SK-N-SH (cell line): ENCODE data around the gene TAOK2. TPM values are rescaled to one million over a fixed set of nuclear protein-coding genes. Genes with fewer than 3 reads are reported as not detected.

ENCODE experiments used
- CTCF ChIA-PET: fragments of 300-600, 350-600 bp; formaldehyde crosslinking; extraction: SDS; loops from one replicate; lab custom pipeline; 2021; lab: Yijun Ruan, JAX
- POLR2A ChIA-PET: fragments of 350-600 bp; sonication (Branson Sonifier 250); formaldehyde crosslinking; extraction: SDS; loops from one replicate; lab custom pipeline; 2020; ENCODE audit warnings: antibody characterized with exemption, inconsistent platforms; lab: Yijun Ruan, JAX
- DNase-seq: peaks from one replicate; pipeline ENCODE4 v3.0.0; 2012
- H2AFZ ChIP-seq: fragments of 200-600 bp; sonication (generic); 2 replicates; pipeline ENCODE4 v1.8.1; 2016; ENCODE audit warnings: antibody characterized with exemption, mild to moderate bottlenecking, low read depth
- H3F3A ChIP-seq: fragments of 200-600 bp; sonication (generic); replicated peaks from 2 replicates; pipeline ENCODE3; 2016; ENCODE audit warnings: antibody characterized with exemption, mild to moderate bottlenecking; ENCODE audit not compliant: insufficient read depth
- H3K27ac ChIP-seq, 2 experiments: fragments of 200-500 bp in 1 of 2; fragments of 200-600 bp in 1 of 2; sonication (Bioruptor generic) in 1 of 2; sonication (generic), shearing (Covaris generic) in 1 of 2; 2 replicates each; pipeline versions ENCODE4 v1.5.1 to v1.6.1; 2014 to 2016; ENCODE audit warnings: low read depth in 2 of 2, inconsistent platforms in 1 of 2, low read length in 1 of 2, mild to moderate bottlenecking in 1 of 2, mixed read lengths in 1 of 2
- H3K27me3 ChIP-seq: fragments of 200-600 bp; sonication (generic), shearing (Covaris generic); 2 replicates; pipeline ENCODE4 v1.6.1; 2016; ENCODE audit warnings: mixed run types; ENCODE audit not compliant: insufficient read depth
- H3K36me3 ChIP-seq, 2 experiments: fragments of 200-500 bp in 1 of 2; fragments of 200-600 bp in 1 of 2; sonication (Bioruptor generic) in 1 of 2; sonication (generic) in 1 of 2; replicated peaks in 1 of 2; 2 replicates each; pipeline versions ENCODE3 to v1.5.1; 2014 to 2016; ENCODE audit warnings: low read length in 1 of 2, mild to moderate bottlenecking in 1 of 2; ENCODE audit not compliant: insufficient read depth in 2 of 2, control insufficient read depth in 1 of 2
- H3K4me1 ChIP-seq, 2 experiments: fragments of 200-500 bp in 1 of 2; fragments of 200-600 bp in 1 of 2; sonication (Bioruptor generic) in 1 of 2; sonication (generic), shearing (Covaris generic) in 1 of 2; 2 replicates each; pipeline versions ENCODE4 v1.5.1 to v1.6.1; 2014 to 2016; ENCODE audit warnings: low read depth in 1 of 2, low read length in 1 of 2, mixed run types in 1 of 2; ENCODE audit not compliant: insufficient read depth in 2 of 2, control insufficient read depth in 1 of 2
- H3K4me2 ChIP-seq: fragments of 200-600 bp; sonication (generic), shearing (Covaris generic); 2 replicates; pipeline ENCODE4 v1.6.1; 2017; ENCODE audit warnings: mixed run types
- H3K4me3 ChIP-seq, 2 experiments: fragments of 200-500 bp in 1 of 2; fragments of 200-600 bp in 1 of 2; sonication (Bioruptor generic) in 1 of 2; sonication (generic), shearing (Covaris generic) in 1 of 2; 2 replicates each; pipeline versions ENCODE4 v1.5.1 to v1.8.1; 2014 to 2016; ENCODE audit warnings: low read depth in 2 of 2, inconsistent platforms in 1 of 2, low read length in 1 of 2, mild to moderate bottlenecking in 1 of 2, mixed read lengths in 1 of 2, moderate library complexity in 1 of 2
- H3K79me2 ChIP-seq: fragments of 200-600 bp; sonication (generic); 2 replicates; pipeline ENCODE4 v1.8.1; 2017; ENCODE audit warnings: mild to moderate bottlenecking; ENCODE audit not compliant: insufficient read depth
- H3K9ac ChIP-seq: fragments of 200-600 bp; sonication (generic); 2 replicates; pipeline ENCODE4 v1.6.1; 2017; ENCODE audit warnings: mixed run types
- H3K9me2 ChIP-seq: fragments of 200-600 bp; sonication (generic); 2 replicates; pipeline ENCODE4 v1.6.1; 2017; ENCODE audit warnings: mixed run types
- H3K9me3 ChIP-seq: fragments of 200-600 bp; sonication (generic); 2 replicates; pipeline ENCODE4 v1.6.1; 2017; ENCODE audit warnings: mixed run types, mild to moderate bottlenecking, moderate library complexity
- H4K20me1 ChIP-seq: fragments of 200-600 bp; sonication (generic); 2 replicates; pipeline ENCODE4 v1.6.1; 2017; ENCODE audit warnings: mild to moderate bottlenecking, mixed run types; ENCODE audit not compliant: insufficient read depth
- ELF1 ChIP-seq: IDR thresholded peaks from 2 replicates; pipeline ENCODE4 v1.4.0; 2012
- EZH2phosphoT487 ChIP-seq: fragments of 200-600 bp; sonication (generic); IDR thresholded peaks from 2 replicates; pipeline ENCODE4 v1.6.1; 2017; ENCODE audit warnings: low read depth, mixed run types, mild to moderate bottlenecking, antibody characterized with exemption, moderate library complexity, borderline replicate concordance
- GATA2 ChIP-seq: sonication (generic); formaldehyde crosslinking; IDR thresholded peaks from 2 replicates; pipeline ENCODE4 v1.5.0; 2020; ENCODE audit warnings: mild to moderate bottlenecking, missing genetic modification reagents
- IRF3 ChIP-seq: fragments of 150-350 bp; IDR thresholded peaks from 2 replicates; pipeline ENCODE4 v1.6.1; 2016; ENCODE audit warnings: mild to moderate bottlenecking, low read depth, low read length
- JUND ChIP-seq: IDR thresholded peaks from 2 replicates; pipeline ENCODE4 v1.4.0; 2012
- MEF2A ChIP-seq: IDR thresholded peaks from 2 replicates; pipeline ENCODE4 v1.4.0; 2012; ENCODE audit warnings: low read depth, borderline replicate concordance
- MXI1 ChIP-seq: IDR thresholded peaks from 2 replicates; pipeline ENCODE4 v1.6.1; 2012; ENCODE audit warnings: mild to moderate bottlenecking, low read depth, low read length, improper control_type of control experiment
- RAD21 ChIP-seq: IDR thresholded peaks from 2 replicates; pipeline ENCODE4 v1.6.1; 2012; ENCODE audit warnings: mild to moderate bottlenecking, low read length
- RCOR1 ChIP-seq: fragments of 150-350 bp; IDR thresholded peaks from 2 replicates; pipeline ENCODE4 v1.6.1; 2017; ENCODE audit warnings: antibody characterized with exemption, low read length
- RFX5 ChIP-seq: IDR thresholded peaks from 2 replicates; pipeline ENCODE4 v1.6.1; 2012; ENCODE audit warnings: mild to moderate bottlenecking, improper control_type of control experiment, low read length
- RXRA ChIP-seq: IDR thresholded peaks from 2 replicates; pipeline ENCODE4 v1.4.0; 2012; ENCODE audit warnings: low read depth, mild to moderate bottlenecking, borderline replicate concordance
- SMC3 ChIP-seq: IDR thresholded peaks from 2 replicates; pipeline ENCODE4 v1.6.1; 2012; ENCODE audit warnings: low read depth, low read length, improper control_type of control experiment
- TAF1 ChIP-seq: IDR thresholded peaks from 2 replicates; pipeline ENCODE4 v1.6.1; 2012; ENCODE audit warnings: low read depth, mild to moderate bottlenecking, low read length, moderate library complexity, borderline replicate concordance
- TEAD4 ChIP-seq: IDR thresholded peaks from 2 replicates; pipeline ENCODE4 v1.4.0; 2012; ENCODE audit warnings: mild to moderate bottlenecking, borderline replicate concordance; ENCODE audit not compliant: insufficient read depth
- USF1 ChIP-seq: IDR thresholded peaks from 2 replicates; pipeline ENCODE4 v1.4.0; 2012; ENCODE audit warnings: low read depth, borderline replicate concordance
- WGBS: methylation state at CpG from one replicate; pipeline ENCODE4 v1.1.6; 2017; ENCODE audit warnings: low lambda C conversion rate; 5-methylcytosine and 5-hydroxymethylcytosine counted together
- polyA plus RNA-seq, 3 experiments: library from polyadenylated mRNA; depleted of rRNA; stranded (reverse); fragments of >200 nt; gene quantifications; 2 replicates each; pipeline ENCODE4 v1.2.3, GENCODE V29; 2012

TAOK2 gene
- polyA plus RNA-seq, 1 of the 3 experiments (the other 2 are of a cell fraction), result 21.9 TPM

GRCh38 chr16:30023586-30023985, 49.9 kb downstream of the TAOK2 start:
- no peaks in the 10 kb centered on the region for H4K20me1 ChIP-seq
- H3K27me3 ChIP-seq, result no peaks in the 10 kb centered on the region
- 61% methylated on average over 8 of the region's 11 CpGs for WGBS
- no peak for DNase-seq
- H3K9ac ChIP-seq, result no peak overlapping the region
- ChIA-PET CTCF (interaction anchor here (1.1 to 3.4 kb wide), 3 partner anchors 9 to 175 kb away, joined by 3 to 43 read pairs (median 4); partner anchors contain the start of gene TLCD3B), POLR2A (interaction anchor here (0.8 to 1.2 kb wide), 2 partner anchors 8 to 17 kb away, joined by 3 to 5 read pairs; partner anchors contain the start of gene TLCD3B)
- H3K9me2 ChIP-seq, result no peaks in the 10 kb centered on the region
- H3K36me3 ChIP-seq, result no peaks in the 10 kb centered on the region
- TF ChIP-seq ELF1 (no peak), JUND (no peak), USF1 (no peak), TEAD4 (no peak)
- H3K9me3 ChIP-seq, result no peaks in the 10 kb centered on the region
- H3K4me3 ChIP-seq, result no peak overlapping the region
- peaks cover 6% of the 10 kb centered on the region for H3F3A ChIP-seq
- H3K27ac ChIP-seq, result no peak overlapping the region
- peaks cover 0 to 7% of the 10 kb centered on the region in 2 experiments; a peak in 1 of 4 replicates for H3K4me1 ChIP-seq
- no peak overlapping the region for H3K4me2 ChIP-seq
- H3K79me2 ChIP-seq, result no peaks in the 10 kb centered on the region
- H2AFZ ChIP-seq, result no peak overlapping the region

- peaks cover 6% of the 10 kb centered on the region for H3F3A ChIP-seq
- no peaks in the 10 kb centered on the region for H3K36me3 ChIP-seq
- no peaks in the 10 kb centered on the region for H4K20me1 ChIP-seq
- H3K9me3 ChIP-seq, result no peaks in the 10 kb centered on the region
- POLR2A ChIA-PET, result no interaction called here
- no peak overlapping the region for H3K27ac ChIP-seq
- no peaks in the 10 kb centered on the region for H3K27me3 ChIP-seq
- no peak for DNase-seq
- 66% methylated on average over 16 of the region's 16 CpGs for WGBS
- CTCF ChIA-PET, result interaction anchor here (0.6 to 0.9 kb wide), 2 partner anchors 8 to 18 kb away, joined by 3 read pairs; no protein-coding TSS in a partner anchor
- H3K9me2 ChIP-seq, result no peaks in the 10 kb centered on the region
- no peak overlapping the region for H3K4me3 ChIP-seq
- no peak overlapping the region for H3K4me2 ChIP-seq
- H3K4me1 ChIP-seq, result peaks cover 0 to 16% of the 10 kb centered on the region in 2 experiments; a peak in 1 of 4 replicates
- H2AFZ ChIP-seq, result no peak overlapping the region
- no peaks in the 10 kb centered on the region for H3K79me2 ChIP-seq
- TF ChIP-seq SMC3 (no peak), TAF1 (no peak)
- no peak overlapping the region for H3K9ac ChIP-seq
These were observed 50.8 kb downstream of the TAOK2 start for GRCh38 chr16:30024451-30024850.

- H3K9ac ChIP-seq, result no peak overlapping the region
- no peak overlapping the region for H3K4me2 ChIP-seq
- TF ChIP-seq MXI1 (no peak), RFX5 (no peak), RCOR1 (no peak), MEF2A (no peak), GATA2 (CRISPR knock-in tag) (no peak), RXRA (no peak), EZH2phosphoT487 (no peak), RAD21 (no peak), IRF3 (no peak)
- no peak overlapping the region for H3K27ac ChIP-seq
- 62% methylated on average over 14 of the region's 20 CpGs for WGBS
- H3F3A ChIP-seq, result peaks cover 6% of the 10 kb centered on the region
- CTCF ChIA-PET, result interaction anchor here (0.9 kb wide), 1 partner anchor 17 kb away, joined by 3 read pairs; no protein-coding TSS in a partner anchor
- H3K36me3 ChIP-seq, result no peaks in the 10 kb centered on the region
- H3K4me1 ChIP-seq, result peaks cover 0 to 21% of the 10 kb centered on the region in 2 experiments; a peak in 1 of 4 replicates
- no peaks in the 10 kb centered on the region for H3K9me3 ChIP-seq
- no peaks in the 10 kb centered on the region for H4K20me1 ChIP-seq
- no peak overlapping the region for H3K4me3 ChIP-seq
- H3K27me3 ChIP-seq, result no peaks in the 10 kb centered on the region
- H3K79me2 ChIP-seq, result no peaks in the 10 kb centered on the region
- H2AFZ ChIP-seq, result no peak overlapping the region
- DNase-seq, result no peak
- H3K9me2 ChIP-seq, result no peaks in the 10 kb centered on the region
- POLR2A ChIA-PET, result no interaction called here
These were observed 51.5 kb downstream of the TAOK2 start for GRCh38 chr16:30025156-30025555.
